A673 (cell line): Measurements from ENCODE around the gene IFT122. TPM values are rescaled to one million over a fixed set of nuclear protein-coding genes. Genes with fewer than 3 reads are reported as not detected.
A peak's percentile ranks its signal among the peaks of the same experiment; 100 is the strongest.

Source experiments
- BruUV-seq: library from RNA; stranded (reverse); fragments of 400-500 nt; replicated peaks from 2 replicates; lab custom pipeline; 2021; lab: Mats Ljungman, UMichigan
- CTCF ChIA-PET: fragments of 300-600 bp; sonication (Branson Sonifier 250); formaldehyde crosslinking; loops from one replicate; lab custom pipeline; 2022; ENCODE audit warnings: antibody characterized with exemption; lab: Charles Lee
- POLR2A ChIA-PET: fragments of 300-600 bp; sonication (Branson Sonifier 250); formaldehyde crosslinking; loops from one replicate; lab custom pipeline; 2022; ENCODE audit warnings: antibody characterized with exemption; ENCODE audit not compliant: low non-redundant PET; lab: Charles Lee
- DNase-seq: peaks from one replicate; pipeline ENCODE4 v3.0.0-alpha.2; 2015; ENCODE audit warnings: low spot score
- H3K27ac ChIP-seq: fragments of 200-600 bp; sonication (generic); 2 replicates; pipeline ENCODE4 v1.5.1; 2016; ENCODE audit warnings: mixed run types, low read depth, mild to moderate bottlenecking, mixed read lengths, antibody characterized with exemption, low read length; ENCODE audit not compliant: poor library complexity, severe bottlenecking
- H3K27me3 ChIP-seq: fragments of 200-600 bp; sonication (generic); replicated peaks from 2 replicates; pipeline ENCODE4 v1.6.1; 2017; ENCODE audit warnings: mixed run types, low read depth, mild to moderate bottlenecking, mixed read lengths, antibody characterized with exemption, low read length; ENCODE audit not compliant: insufficient read depth, poor library complexity
- H3K36me3 ChIP-seq: fragments of 200-600 bp; sonication (generic); 2 replicates; pipeline ENCODE4 v1.6.1; 2016; ENCODE audit warnings: mixed run types, mild to moderate bottlenecking, mixed read lengths, antibody characterized with exemption, low read length; ENCODE audit not compliant: insufficient read depth, poor library complexity, severe bottlenecking
- H3K4me1 ChIP-seq: fragments of 200-600 bp; sonication (generic); 2 replicates; pipeline ENCODE4 v1.6.1; 2017; ENCODE audit warnings: mixed run types, mild to moderate bottlenecking, mixed read lengths, antibody characterized with exemption, low read length; ENCODE audit not compliant: insufficient read depth, poor library complexity, severe bottlenecking
- H3K4me3 ChIP-seq: fragments of 200-600 bp; sonication (generic); 2 replicates; pipeline ENCODE4 v1.5.1; 2016; ENCODE audit warnings: low read depth, mixed run types, mild to moderate bottlenecking, mixed read lengths, low read length; ENCODE audit not compliant: poor library complexity, severe bottlenecking
- H3K9me3 ChIP-seq: fragments of 200-600 bp; sonication (generic); 2 replicates; pipeline ENCODE4 v1.6.1; 2016; ENCODE audit warnings: mixed run types, low read depth, mild to moderate bottlenecking, mixed read lengths, antibody characterized with exemption, low read length; ENCODE audit not compliant: poor library complexity, severe bottlenecking
- CTCF ChIP-seq: fragments of 300-800, 200-600 bp; sonication (generic); conservative IDR thresholded peaks from 2 replicates; pipeline ENCODE4 v1.5.1; 2017; ENCODE audit warnings: low read depth, mild to moderate bottlenecking, antibody characterized with exemption, low read length, moderate library complexity, mixed read lengths
- EZH2 ChIP-seq: fragments of 200-600 bp; sonication (generic); IDR thresholded peaks from 2 replicates; pipeline ENCODE4 v1.6.1; 2017; ENCODE audit warnings: borderline replicate concordance, low read depth, mild to moderate bottlenecking, mixed read lengths, antibody characterized with exemption, low read length; ENCODE audit not compliant: poor library complexity, severe bottlenecking
- intact Hi-C: fragments of 100-400 bp; cut with micrococcal nuclease; formaldehyde crosslinking; loops from one replicate; pipeline ENCODE4 v1.10.0; 2022; ENCODE audit not compliant: unreplicated experiment
- total RNA-seq: library from RNA; stranded (reverse); gene quantifications from 2 replicates; pipeline ENCODE4 v1.2.3, GENCODE V29; 2021

IFT122 gene
- total RNA-seq, 1 experiment from 2014 or later = 48.2 TPM

GRCh38 chr3:129446926-129447325 is 6.9 kb downstream of the IFT122 start:
- Histone ChIP-seq H3K4me3 (no peak overlapping the region), H3K36me3 (peaks cover 5% of the 10 kb centered on the region), H3K27me3 (no peaks in the 10 kb centered on the region), H3K27ac (no peak overlapping the region), H3K4me1 (peaks cover 11% of the 10 kb centered on the region), H3K9me3 (no peaks in the 10 kb centered on the region)
- ChIA-PET CTCF (no interaction called here), POLR2A (no interaction called here)
- intact Hi-C loops = no loop called here
- TF ChIP-seq EZH2 (no peak), CTCF (no peak)
- DNase-seq = no peak
- no TSS peak for BruUV-seq

GRCh38 chr3:129448186-129448895 is 8.3 kb downstream of the IFT122 start:
- intact Hi-C loops = no loop called here
- Histone ChIP-seq H3K4me1 (peaks cover 8% of the 10 kb centered on the region), H3K27ac (peak overlapping the region; percentile 28), H3K36me3 (peaks cover 12% of the 10 kb centered on the region), H3K9me3 (no peaks in the 10 kb centered on the region), H3K4me3 (no peak overlapping the region), H3K27me3 (no peaks in the 10 kb centered on the region)
- ChIA-PET POLR2A (no interaction called here), CTCF (no interaction called here)
- no TSS peak for BruUV-seq
- TF ChIP-seq EZH2 (no peak), CTCF (no peak)
- no peak for DNase-seq

GRCh38 chr3:129449279-129450115 is 9.5 kb downstream of the IFT122 start:
- Histone ChIP-seq H3K4me3 (no peak overlapping the region), H3K4me1 (peaks cover 8% of the 10 kb centered on the region), H3K36me3 (peaks cover 15% of the 10 kb centered on the region), H3K27me3 (no peaks in the 10 kb centered on the region), H3K9me3 (no peaks in the 10 kb centered on the region), H3K27ac (peak overlapping the region; percentile 41)
- peak; percentile 44 for DNase-seq
- no peak for TF ChIP-seq CTCF
- TF ChIP-seq EZH2 = no peak
- ChIA-PET POLR2A (no interaction called here), CTCF (no interaction called here)
- intact Hi-C loops = no loop called here
- no TSS peak for BruUV-seq
